Choroid plexus epithelial cell (primary cell): ENCODE data around the gene RYR2.

Experiments
- DNase-seq: peaks from one replicate; pipeline ENCODE4 v3.0.0-alpha.2; 2010; ENCODE audit warnings: low read depth
- H3K4me3 ChIP-seq: 2 replicates; pipeline ENCODE4 v1.5.1; 2011; ENCODE audit warnings: low read depth, mild to moderate bottlenecking, control low read depth, low read length, moderate library complexity
- TF ChIP-seq, protein P1 (sequence below): conservative IDR thresholded peaks from 2 replicates; pipeline ENCODE4 v1.5.1; 2011; ENCODE audit warnings: low read depth, mild to moderate bottlenecking, control low read depth, inconsistent platforms, low read length, moderate library complexity

The RYR2 gene

DNA sequence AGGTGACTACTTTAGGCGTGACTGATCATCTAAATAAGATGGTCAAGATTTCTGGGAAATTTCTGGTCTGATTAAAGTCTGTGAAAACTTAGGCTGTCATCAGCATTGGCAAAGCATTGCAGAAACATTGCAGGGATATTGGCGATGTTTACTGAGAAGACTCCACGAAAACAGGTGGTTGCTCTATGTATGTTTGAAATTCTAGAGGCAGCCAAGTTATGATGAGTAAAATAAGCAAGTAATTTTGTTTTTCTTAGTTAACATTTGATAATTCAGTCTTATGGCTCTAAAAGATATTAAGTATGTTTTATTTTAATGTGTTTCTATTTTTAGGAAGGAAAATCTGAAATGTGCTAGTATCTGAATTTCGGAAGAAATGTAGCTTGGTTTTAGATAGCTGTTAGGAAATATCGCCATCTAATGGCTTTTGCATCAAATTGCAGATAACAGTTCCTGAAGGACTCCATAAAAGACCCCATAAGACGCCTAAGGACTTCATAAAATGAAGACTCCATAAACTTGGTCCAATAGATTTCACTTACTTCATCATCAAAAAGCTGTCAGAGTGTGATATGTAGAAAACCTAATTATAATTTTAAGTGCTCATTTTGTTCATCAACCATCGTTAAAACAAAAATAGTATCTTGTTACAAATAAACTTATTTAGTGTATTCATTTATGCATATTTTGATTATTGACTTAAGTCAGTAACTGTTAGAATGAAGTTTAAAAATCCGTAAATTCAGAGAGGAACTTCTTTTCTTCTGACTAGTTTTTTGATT is 344.6 kb downstream of the RYR2 start:
- peak; percentile 61 for DNase-seq
- H3K4me3 ChIP-seq: no peak overlapping the region
- TF ChIP-seq, protein P1, sequence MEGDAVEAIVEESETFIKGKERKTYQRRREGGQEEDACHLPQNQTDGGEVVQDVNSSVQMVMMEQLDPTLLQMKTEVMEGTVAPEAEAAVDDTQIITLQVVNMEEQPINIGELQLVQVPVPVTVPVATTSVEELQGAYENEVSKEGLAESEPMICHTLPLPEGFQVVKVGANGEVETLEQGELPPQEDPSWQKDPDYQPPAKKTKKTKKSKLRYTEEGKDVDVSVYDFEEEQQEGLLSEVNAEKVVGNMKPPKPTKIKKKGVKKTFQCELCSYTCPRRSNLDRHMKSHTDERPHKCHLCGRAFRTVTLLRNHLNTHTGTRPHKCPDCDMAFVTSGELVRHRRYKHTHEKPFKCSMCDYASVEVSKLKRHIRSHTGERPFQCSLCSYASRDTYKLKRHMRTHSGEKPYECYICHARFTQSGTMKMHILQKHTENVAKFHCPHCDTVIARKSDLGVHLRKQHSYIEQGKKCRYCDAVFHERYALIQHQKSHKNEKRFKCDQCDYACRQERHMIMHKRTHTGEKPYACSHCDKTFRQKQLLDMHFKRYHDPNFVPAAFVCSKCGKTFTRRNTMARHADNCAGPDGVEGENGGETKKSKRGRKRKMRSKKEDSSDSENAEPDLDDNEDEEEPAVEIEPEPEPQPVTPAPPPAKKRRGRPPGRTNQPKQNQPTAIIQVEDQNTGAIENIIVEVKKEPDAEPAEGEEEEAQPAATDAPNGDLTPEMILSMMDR: peak; percentile 72

DNA sequence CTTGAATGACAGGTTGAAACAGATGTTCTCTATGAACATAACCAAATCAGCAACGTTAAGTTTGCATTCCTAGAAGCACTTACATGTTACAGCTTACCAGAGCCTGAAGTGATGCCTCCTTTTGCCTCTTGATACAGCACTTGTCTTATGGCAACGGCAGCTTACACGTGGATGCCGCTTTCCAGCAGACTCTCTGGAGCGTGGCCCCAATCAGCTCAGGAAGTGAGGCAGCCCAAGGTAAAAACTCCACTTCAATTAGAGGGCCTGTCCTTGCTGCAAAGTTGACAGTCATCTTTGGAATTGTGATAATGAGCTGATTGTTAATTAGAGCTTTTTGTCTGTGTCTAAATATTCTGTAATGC is 345.1 kb downstream of the RYR2 start:
- TF ChIP-seq, protein P1: no peak
- no peak overlapping the region for H3K4me3 ChIP-seq
- DNase-seq: no peak

DNA sequence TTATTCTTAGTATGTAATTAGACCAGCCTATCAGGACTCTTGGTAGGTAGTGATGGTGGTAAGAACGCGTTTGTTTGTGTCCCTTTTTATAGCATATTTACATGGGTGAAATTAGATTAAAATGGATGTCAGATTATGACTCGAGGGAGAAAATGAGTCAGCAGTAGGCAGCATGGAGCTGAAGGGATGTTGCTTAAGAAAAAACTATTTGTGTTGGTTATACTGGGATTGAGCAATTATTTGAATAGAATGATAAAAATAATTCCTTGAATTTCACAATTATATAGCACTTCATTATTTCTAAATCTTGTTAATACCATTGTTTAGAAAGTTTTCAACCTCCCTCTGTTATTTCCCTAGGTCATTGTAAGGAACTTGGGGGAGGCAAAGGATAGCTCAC is 348.8 kb downstream of the RYR2 start:
- TF ChIP-seq, protein P1: no peak
- DNase-seq: peak; percentile 7
- no peak overlapping the region for H3K4me3 ChIP-seq

DNA sequence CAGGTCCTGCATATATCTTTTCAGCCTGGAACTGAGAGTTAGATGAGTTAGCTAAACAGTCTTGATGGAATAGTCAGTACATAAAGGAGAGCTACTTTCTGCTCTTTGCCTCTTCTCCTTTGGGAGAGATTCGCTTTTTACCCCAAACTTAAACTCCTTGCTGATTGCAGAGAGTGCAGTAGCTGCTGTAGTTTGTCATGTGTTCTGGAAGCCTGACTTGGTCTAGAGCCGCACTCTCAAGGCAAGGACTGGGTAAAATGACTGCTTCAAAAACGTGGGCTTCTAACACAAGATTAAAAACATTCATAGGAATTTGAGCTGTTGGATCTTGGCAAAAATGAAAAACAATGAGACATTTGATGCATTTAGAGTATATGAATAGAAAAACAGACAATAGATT is 351.6 kb downstream of the RYR2 start:
- no peak for DNase-seq
- TF ChIP-seq, protein P1: no peak
- H3K4me3 ChIP-seq: no peak overlapping the region

DNA sequence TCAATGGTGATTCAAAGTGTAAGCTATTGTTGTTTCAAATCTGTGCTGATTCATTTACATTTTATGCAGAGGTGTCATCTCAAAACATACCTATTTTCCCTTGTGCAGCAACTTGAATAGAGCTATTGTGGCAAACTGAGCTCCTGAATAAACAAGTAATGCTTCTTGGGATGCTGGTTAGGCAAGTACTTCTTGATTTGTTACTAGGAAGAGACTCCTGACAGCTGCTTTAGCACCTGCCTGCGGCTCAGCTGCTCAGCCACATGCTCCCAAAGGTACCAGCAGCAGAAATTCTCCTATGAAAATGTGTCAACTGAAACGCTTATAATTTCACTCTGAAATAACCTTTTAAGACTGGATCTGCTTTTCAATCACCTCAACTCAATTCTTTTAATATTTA is 352.3 kb downstream of the RYR2 start:
- no peak for DNase-seq
- TF ChIP-seq, protein P1: no peak
- no peak overlapping the region for H3K4me3 ChIP-seq

DNA sequence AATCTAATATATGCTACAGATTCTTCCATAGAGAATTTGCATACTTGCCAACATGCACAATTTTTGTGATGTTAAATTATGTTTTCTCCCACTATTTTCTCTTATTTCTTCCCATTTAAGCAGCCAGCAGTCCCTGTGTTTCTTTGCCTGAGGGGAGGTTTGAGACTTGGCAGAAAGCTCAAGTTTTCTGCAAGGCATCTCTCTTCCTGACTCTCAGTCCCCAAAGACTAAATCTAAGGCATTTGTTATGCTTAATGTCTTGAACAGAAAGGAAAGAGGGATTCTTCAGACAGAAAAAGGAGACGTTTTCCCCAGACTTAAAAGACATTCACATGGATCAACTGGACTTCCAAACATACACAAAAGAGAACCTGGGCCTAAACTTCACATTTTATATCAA is 354.4 kb downstream of the RYR2 start:
- H3K4me3 ChIP-seq: no peak overlapping the region
- TF ChIP-seq, protein P1: no peak
- no peak for DNase-seq

DNA sequence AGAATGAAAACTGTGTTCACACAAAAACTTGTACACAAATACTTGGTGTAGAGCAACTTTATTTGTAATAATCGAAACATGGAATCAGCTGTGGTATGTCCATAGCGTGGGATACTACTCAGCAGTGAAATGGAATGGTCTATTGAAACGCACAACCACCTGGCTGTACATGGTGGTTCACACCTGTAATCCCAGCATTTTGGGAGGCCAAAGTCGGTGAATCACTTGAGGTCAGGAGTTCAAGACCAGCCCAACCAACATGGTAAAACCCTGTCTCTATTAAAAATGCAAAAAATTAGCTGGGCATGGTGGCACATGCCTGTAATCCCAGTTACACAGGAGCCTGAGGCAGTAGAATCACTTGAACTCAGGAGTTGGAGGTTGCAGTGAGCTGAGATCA is 356.8 kb downstream of the RYR2 start:
- TF ChIP-seq, protein P1: no peak
- H3K4me3 ChIP-seq: no peak overlapping the region
- DNase-seq: no peak
